Smooth muscle cell (in vitro differentiated cells): ENCODE results near the gene RAMP3. TPM values are rescaled to one million over a fixed set of nuclear protein-coding genes. Genes with fewer than 3 reads are reported as not detected.
"Not testable (repeated sequence)": the region's sequence is repeated elsewhere in the genome, so short reads cannot be mapped to it uniquely, and the experiment has no call there.

Experiments used
- DNase-seq: peaks from one replicate; lab custom pipeline; 2025; ENCODE audit not compliant: unreplicated experiment; lab: John Stamatoyannopoulos, UW
- H2AFZ ChIP-seq: fragments of 200-600 bp; sonication (generic); 2 replicates; pipeline ENCODE4 v1.6.0; 2016; ENCODE audit warnings: antibody characterized with exemption, low read depth, mild to moderate bottlenecking
- H3F3A ChIP-seq: fragments of 200-600 bp; sonication (generic); 2 replicates; pipeline ENCODE4 v1.6.0; 2017; ENCODE audit warnings: antibody characterized with exemption, low read depth
- H3K27ac ChIP-seq: fragments of 200-600 bp; sonication (generic); 2 replicates; pipeline ENCODE4 v1.5.1; 2016; ENCODE audit warnings: low read depth, mild to moderate bottlenecking
- H3K27me3 ChIP-seq: fragments of 200-600 bp; sonication (generic); 2 replicates; pipeline ENCODE4 v1.6.1; 2016; ENCODE audit warnings: low read depth, mild to moderate bottlenecking
- H3K36me3 ChIP-seq: fragments of 200-600 bp; sonication (generic); 2 replicates; pipeline ENCODE4 v1.5.1; 2016; ENCODE audit warnings: low read depth
- H3K4me1 ChIP-seq: fragments of 200-600 bp; sonication (generic); 2 replicates; pipeline ENCODE4 v1.5.1; 2016; ENCODE audit warnings: low read depth
- H3K4me2 ChIP-seq: fragments of 200-600 bp; sonication (generic); 2 replicates; pipeline ENCODE4 v1.6.0; 2016; ENCODE audit warnings: mild to moderate bottlenecking
- H3K4me3 ChIP-seq: fragments of 200-600 bp; sonication (generic); 2 replicates; pipeline ENCODE4 v1.5.1; 2016; ENCODE audit warnings: mild to moderate bottlenecking
- H3K79me2 ChIP-seq: fragments of 200-600 bp; sonication (generic); 2 replicates; pipeline ENCODE4 v1.6.0; 2016; ENCODE audit warnings: low read depth, mild to moderate bottlenecking
- H3K9ac ChIP-seq: fragments of 200-600 bp; sonication (generic); 2 replicates; pipeline ENCODE4 v1.6.0; 2016; ENCODE audit warnings: low read depth
- H3K9me3 ChIP-seq: fragments of 200-600 bp; sonication (generic); replicated peaks from 2 replicates; pipeline ENCODE4 v1.5.1; 2016; ENCODE audit warnings: low read depth
- H4K20me1 ChIP-seq: fragments of 200-600 bp; sonication (generic); 2 replicates; pipeline ENCODE4 v1.6.0; 2016; ENCODE audit warnings: low read depth
- CTCF ChIP-seq: fragments of 200-600 bp; sonication (generic); IDR thresholded peaks from 2 replicates; pipeline ENCODE4 v1.5.1; 2017; ENCODE audit warnings: borderline replicate concordance, mild to moderate bottlenecking, antibody characterized with exemption; ENCODE audit not compliant: insufficient read depth, poor library complexity, severe bottlenecking
- WGBS: methylation state at CpG from one replicate; pipeline ENCODE4 v1.1.7; 2016; ENCODE audit warnings: low lambda C conversion rate; 5-methylcytosine and 5-hydroxymethylcytosine counted together
- polyA plus RNA-seq: library from polyadenylated mRNA; unstranded; fragments of >200 nt; fragmentation: Nextera tagmentation; extraction: Ambion mirVana; gene quantifications from 2 replicates; pipeline ENCODE4 v1.2.1, GENCODE V29; 2016
- total RNA-seq: library from RNA; depleted of rRNA; stranded (reverse); fragments of >200 nt; gene quantifications from 2 replicates; pipeline ENCODE4 v1.2.3, GENCODE V29; 2014

RAMP3 gene
- total and polyA plus RNA-seq, 2 experiments from 2014 or later = not detected

GRCh38 chr7:45151131-45151684, 6.4 kb upstream of the RAMP3 start:
- H2AFZ ChIP-seq = no peak overlapping the region
- H3K79me2 ChIP-seq = no peaks in the 10 kb centered on the region
- peaks cover 7% of the 10 kb centered on the region for H3K27me3 ChIP-seq
- H3K9ac ChIP-seq = no peak overlapping the region
- H3K4me2 ChIP-seq = no peak overlapping the region
- H3K4me3 ChIP-seq = no peak overlapping the region
- H3K4me1 ChIP-seq = no peaks in the 10 kb centered on the region
- TF ChIP-seq CTCF = no peak
- no peaks in the 10 kb centered on the region for H3F3A ChIP-seq
- H3K27ac ChIP-seq = no peak overlapping the region
- no peaks in the 10 kb centered on the region for H4K20me1 ChIP-seq
- 83% methylated on average over 9 of the region's 9 CpGs for WGBS
- H3K36me3 ChIP-seq = no peaks in the 10 kb centered on the region
- DNase-seq = no peak
- no peaks in the 10 kb centered on the region for H3K9me3 ChIP-seq

- 57% methylated on average over 3 of the region's 3 CpGs for WGBS
- TF ChIP-seq CTCF = no peak
- H3K4me1 ChIP-seq = no peaks in the 10 kb centered on the region
- no peak overlapping the region for H3K4me2 ChIP-seq
- no peak overlapping the region for H3K27ac ChIP-seq
- no peaks in the 10 kb centered on the region for H4K20me1 ChIP-seq
- H3F3A ChIP-seq = no peaks in the 10 kb centered on the region
- no peaks in the 10 kb centered on the region for H3K9me3 ChIP-seq
- DNase-seq = no peak
- peaks cover 15% of the 10 kb centered on the region for H3K27me3 ChIP-seq
- no peak overlapping the region for H2AFZ ChIP-seq
- no peak overlapping the region for H3K4me3 ChIP-seq
- H3K79me2 ChIP-seq = no peaks in the 10 kb centered on the region
- no peak overlapping the region for H3K9ac ChIP-seq
- H3K36me3 ChIP-seq = no peaks in the 10 kb centered on the region
Observed at GRCh38 chr7:45151967-45152366, 5.6 kb upstream of the RAMP3 start.

GRCh38 chr7:45153233-45153632, 4.4 kb upstream of the RAMP3 start:
- DNase-seq = no peak
- H3K79me2 ChIP-seq = no peaks in the 10 kb centered on the region
- no peak overlapping the region for H3K4me2 ChIP-seq
- no peaks in the 10 kb centered on the region for H3K36me3 ChIP-seq
- peaks cover 27% of the 10 kb centered on the region for H3K27me3 ChIP-seq
- H3K9me3 ChIP-seq = no peaks in the 10 kb centered on the region
- 75% methylated on average over 3 of the region's 3 CpGs for WGBS
- H3K4me3 ChIP-seq = no peak overlapping the region
- H3K4me1 ChIP-seq = no peaks in the 10 kb centered on the region
- H2AFZ ChIP-seq = no peak overlapping the region
- no peak overlapping the region for H3K9ac ChIP-seq
- no peak overlapping the region for H3K27ac ChIP-seq
- H3F3A ChIP-seq = no peaks in the 10 kb centered on the region
- no peak for TF ChIP-seq CTCF
- H4K20me1 ChIP-seq = no peaks in the 10 kb centered on the region

GRCh38 chr7:45153861-45154260, 3.7 kb upstream of the RAMP3 start:
- not testable (repeated sequence) for H4K20me1 ChIP-seq, DNase-seq

More at GRCh38 chr7:45153861-45154260, 3.7 kb upstream of the RAMP3 start:
- WGBS = 87% methylated on average over 8 of the region's 8 CpGs
- not testable (repeated sequence) for H3K4me3 ChIP-seq, H2AFZ ChIP-seq, H3K79me2 ChIP-seq, H3K9ac ChIP-seq, H3F3A ChIP-seq, H3K36me3 ChIP-seq, H3K9me3 ChIP-seq, H3K27ac ChIP-seq, H3K4me2 ChIP-seq, H3K4me1 ChIP-seq
- peaks cover 34% of the 10 kb centered on the region for H3K27me3 ChIP-seq
